H9 (cell line): ENCODE data around the gene ST6GALNAC3. TPM values are rescaled to one million over a fixed set of nuclear protein-coding genes. Genes with fewer than 3 reads are reported as not detected.

Experiments
- DNase-seq: peaks from one replicate; pipeline ENCODE4 v3.0.0-alpha.2; 2017
- H2AFZ ChIP-seq: one replicate; pipeline ENCODE4 v1.6.1; 2013; ENCODE audit warnings: mild to moderate bottlenecking, low read length, control low read depth, moderate library complexity
- H2AK5ac ChIP-seq: 2 replicates; pipeline ENCODE4 v1.6.1; 2013; ENCODE audit warnings: low read length, control low read depth, mixed read lengths; ENCODE audit not compliant: insufficient read length
- H2BK120ac ChIP-seq: one replicate; pipeline ENCODE4 v1.6.1; 2013; ENCODE audit warnings: low read depth, mild to moderate bottlenecking, low read length, control low read depth, inconsistent platforms; ENCODE audit not compliant: poor library complexity, severe bottlenecking
- H2BK12ac ChIP-seq: 2 replicates; pipeline ENCODE4 v1.6.1; 2013; ENCODE audit warnings: low read length, control low read depth, mixed read lengths, low read depth; ENCODE audit not compliant: insufficient read length
- H2BK15ac ChIP-seq: 2 replicates; pipeline ENCODE4 v1.6.1; 2013; ENCODE audit warnings: low read depth, low read length, control low read depth
- H2BK20ac ChIP-seq: one replicate; pipeline ENCODE4 v1.6.1; 2013; ENCODE audit warnings: low read depth, mild to moderate bottlenecking, low read length, control low read depth, inconsistent platforms; ENCODE audit not compliant: poor library complexity, severe bottlenecking
- H2BK5ac ChIP-seq: 2 replicates; pipeline ENCODE4 v1.6.1; 2013; ENCODE audit warnings: low read length, control low read depth, mixed read lengths; ENCODE audit not compliant: insufficient read length
- H3K14ac ChIP-seq: 2 replicates; pipeline ENCODE4 v1.6.1; 2013; ENCODE audit warnings: low read length, control low read depth; ENCODE audit not compliant: insufficient read depth
- H3K18ac ChIP-seq: 2 replicates; pipeline ENCODE4 v1.6.1; 2013; ENCODE audit warnings: low read depth, mild to moderate bottlenecking, mixed read lengths, low read length, control low read depth; ENCODE audit not compliant: insufficient read length
- H3K23ac ChIP-seq: 2 replicates; pipeline ENCODE4 v1.6.1; 2013; ENCODE audit warnings: low read length, control low read depth, mixed read lengths, low read depth; ENCODE audit not compliant: insufficient read length
- H3K23me2 ChIP-seq: 2 replicates; pipeline ENCODE4 v1.6.1; 2013; ENCODE audit warnings: low read depth, mild to moderate bottlenecking, mixed read lengths, low read length, control low read depth; ENCODE audit not compliant: insufficient read length, poor library complexity, severe bottlenecking
- H3K27ac ChIP-seq: 2 replicates; pipeline ENCODE4 v1.5.1; 2013; ENCODE audit warnings: low read length, control low read depth, mixed read lengths, low read depth; ENCODE audit not compliant: insufficient read length
- H3K27me3 ChIP-seq: 2 replicates; pipeline ENCODE4 v1.6.1; 2013; ENCODE audit warnings: low read length, control low read depth, inconsistent platforms; ENCODE audit not compliant: insufficient read depth
- H3K4ac ChIP-seq: 2 replicates; pipeline ENCODE4 v1.6.1; 2013; ENCODE audit warnings: low read depth, mild to moderate bottlenecking, control low read depth, inconsistent platforms, low read length, moderate library complexity
- H3K4me1 ChIP-seq: 2 replicates; pipeline ENCODE4 v1.6.1; 2013; ENCODE audit warnings: low read length, control low read depth, inconsistent platforms; ENCODE audit not compliant: insufficient read depth
- H3K4me2 ChIP-seq: 2 replicates; pipeline ENCODE4 v1.6.1; 2013; ENCODE audit warnings: low read length, control low read depth, mixed read lengths; ENCODE audit not compliant: insufficient read length, insufficient read depth
- H3K56ac ChIP-seq: 2 replicates; pipeline ENCODE4 v1.6.1; 2013; ENCODE audit warnings: low read depth, mild to moderate bottlenecking, mixed read lengths, low read length, control low read depth; ENCODE audit not compliant: insufficient read length
- H3K79me1 ChIP-seq: 2 replicates; pipeline ENCODE4 v1.6.1; 2013; ENCODE audit warnings: low read depth, mild to moderate bottlenecking, moderate library complexity, low read length, control low read depth, inconsistent platforms; ENCODE audit not compliant: insufficient read depth, poor library complexity, severe bottlenecking
- H3K79me2 ChIP-seq: 2 replicates; pipeline ENCODE4 v1.6.1; 2013; ENCODE audit warnings: low read length, control low read depth, inconsistent platforms; ENCODE audit not compliant: insufficient read depth
- H3K9ac ChIP-seq: 2 replicates; pipeline ENCODE4 v1.6.1; 2013; ENCODE audit warnings: low read length, control low read depth, mixed read lengths; ENCODE audit not compliant: insufficient read length; ENCODE audit errors: extremely low read depth
- H3K9me3 ChIP-seq: one replicate; pipeline ENCODE4 v1.6.1; 2013; ENCODE audit warnings: low read depth, low read length, inconsistent platforms; ENCODE audit not compliant: control insufficient read depth
- H3T11ph ChIP-seq: one replicate; pipeline ENCODE4 v1.6.1; 2013; ENCODE audit warnings: mild to moderate bottlenecking, low read length, control low read depth, inconsistent platforms
- H4K20me1 ChIP-seq: one replicate; pipeline ENCODE4 v1.6.1; 2013; ENCODE audit not compliant: control insufficient read depth, insufficient read length, insufficient read depth
- H4K5ac ChIP-seq: 2 replicates; pipeline ENCODE4 v1.6.1; 2013; ENCODE audit warnings: low read depth, mild to moderate bottlenecking, mixed read lengths, low read length, control low read depth; ENCODE audit not compliant: insufficient read length
- H4K8ac ChIP-seq: replicated peaks from 2 replicates; pipeline ENCODE4 v1.6.1; 2013; ENCODE audit warnings: low read length, control low read depth, mixed read lengths, low read depth; ENCODE audit not compliant: insufficient read length
- H4K91ac ChIP-seq: 2 replicates; pipeline ENCODE4 v1.6.1; 2013; ENCODE audit warnings: low read depth, mild to moderate bottlenecking, moderate library complexity, mixed read lengths, low read length, control low read depth; ENCODE audit not compliant: insufficient read length
- H3K27ac Mint-ChIP-seq, 3 experiments: 2 replicates in 2 of 3; 3 replicates in 1 of 3; pipeline ENCODE4 v1.8.0; 2020 to 2021; ENCODE audit warnings: mixed read lengths in 3 of 3, mild to moderate bottlenecking in 1 of 3, moderate library complexity in 1 of 3
- H3K27me3 Mint-ChIP-seq: 2 replicates; pipeline ENCODE4 v1.8.0; 2021; ENCODE audit warnings: low read depth, mild to moderate bottlenecking, moderate library complexity, mixed read lengths
- H3K36me3 Mint-ChIP-seq, 3 experiments: 2 replicates in 2 of 3; 3 replicates in 1 of 3; pipeline ENCODE4 v1.8.0; 2020 to 2021; ENCODE audit warnings: low read depth in 3 of 3, mixed read lengths in 3 of 3; ENCODE audit not compliant: insufficient read depth in 1 of 3
- H3K4me1 Mint-ChIP-seq, 2 experiments: 2 replicates each; pipeline ENCODE4 v1.8.0; 2020; ENCODE audit warnings: mixed read lengths in 2 of 2
- H3K4me3 Mint-ChIP-seq, 2 experiments: 2 replicates in 1 of 2; 3 replicates in 1 of 2; pipeline ENCODE4 v1.8.0; 2020 to 2021; ENCODE audit warnings: mild to moderate bottlenecking in 2 of 2, mixed read lengths in 2 of 2, moderate library complexity in 1 of 2
- H3K9me3 Mint-ChIP-seq, 2 experiments: 2 replicates in 1 of 2; 3 replicates in 1 of 2; pipeline ENCODE4 v1.8.0; 2020; ENCODE audit warnings: mild to moderate bottlenecking in 2 of 2, mixed read lengths in 2 of 2, moderate library complexity in 1 of 2
- WGBS: extraction: QIAGEN DNeasy Blood & Tissue Kit; methylation state at CpG from one replicate; pipeline ENCODE4 v1.1.7; 2013; ENCODE audit warnings: missing lambda C conversion rate, low lambda C conversion rate, mixed read lengths; ENCODE audit not compliant: insufficient read length; ENCODE audit errors: extremely low coverage; 5-methylcytosine and 5-hydroxymethylcytosine counted together
- total RNA-seq: library from RNA; stranded (reverse); gene quantifications from 2 replicates; pipeline ENCODE4 v1.2.1, GENCODE V29; 2021
- TF ChIP-seq, protein P1 (sequence below): fragments of 200-600 bp; sonication (generic); conservative IDR thresholded peaks from 3 replicates; pipeline ENCODE4 v1.8.0; 2021; ENCODE audit warnings: antibody characterized with exemption, mild to moderate bottlenecking

Gene ST6GALNAC3
- total RNA-seq, 1 experiment from 2014 or later, result 11.2 TPM

DNA sequence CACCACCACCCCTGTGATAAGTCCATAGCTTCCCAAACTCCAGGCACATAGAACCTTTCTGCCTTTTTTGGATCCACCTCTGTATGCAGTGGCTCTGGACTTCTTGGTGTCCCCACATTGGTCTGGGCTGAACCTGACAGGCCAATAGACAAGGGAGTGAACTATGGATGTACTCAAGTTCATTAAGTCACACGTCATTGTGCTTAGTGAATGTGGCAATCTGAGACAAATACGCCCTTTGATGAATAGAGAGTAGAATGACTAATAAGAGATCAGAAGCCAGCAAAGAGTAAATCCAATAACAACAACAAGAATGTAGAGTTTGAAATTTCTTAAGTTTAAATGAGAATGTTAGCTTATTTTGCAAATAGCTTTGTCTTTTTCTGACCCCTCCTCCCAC is 114.8 kb downstream of the ST6GALNAC3 start:
- no peak overlapping the region for H2BK20ac ChIP-seq
- peaks cover 5 to 6% of the 10 kb centered on the region in 2 experiments for H3K4me1 Mint-ChIP-seq
- no peak overlapping the region for H2BK120ac ChIP-seq
- H3K9ac ChIP-seq, result no peak overlapping the region
- H3K18ac ChIP-seq, result no peak overlapping the region
- H4K20me1 ChIP-seq, result no peaks in the 10 kb centered on the region
- no peak overlapping the region for H3K4me3 Mint-ChIP-seq
- no peak overlapping the region for H2BK15ac ChIP-seq
- no peaks in the 10 kb centered on the region for H3K23me2 ChIP-seq
- no peaks in the 10 kb centered on the region for H3K79me1 ChIP-seq
- H3K27me3 Mint-ChIP-seq, result no peaks in the 10 kb centered on the region
- H4K8ac ChIP-seq, result no peak overlapping the region
- H2AFZ ChIP-seq, result no peak overlapping the region
- no peak overlapping the region for H4K5ac ChIP-seq
- no peaks in the 10 kb centered on the region for H3K27me3 ChIP-seq
- TF ChIP-seq, protein P1, sequence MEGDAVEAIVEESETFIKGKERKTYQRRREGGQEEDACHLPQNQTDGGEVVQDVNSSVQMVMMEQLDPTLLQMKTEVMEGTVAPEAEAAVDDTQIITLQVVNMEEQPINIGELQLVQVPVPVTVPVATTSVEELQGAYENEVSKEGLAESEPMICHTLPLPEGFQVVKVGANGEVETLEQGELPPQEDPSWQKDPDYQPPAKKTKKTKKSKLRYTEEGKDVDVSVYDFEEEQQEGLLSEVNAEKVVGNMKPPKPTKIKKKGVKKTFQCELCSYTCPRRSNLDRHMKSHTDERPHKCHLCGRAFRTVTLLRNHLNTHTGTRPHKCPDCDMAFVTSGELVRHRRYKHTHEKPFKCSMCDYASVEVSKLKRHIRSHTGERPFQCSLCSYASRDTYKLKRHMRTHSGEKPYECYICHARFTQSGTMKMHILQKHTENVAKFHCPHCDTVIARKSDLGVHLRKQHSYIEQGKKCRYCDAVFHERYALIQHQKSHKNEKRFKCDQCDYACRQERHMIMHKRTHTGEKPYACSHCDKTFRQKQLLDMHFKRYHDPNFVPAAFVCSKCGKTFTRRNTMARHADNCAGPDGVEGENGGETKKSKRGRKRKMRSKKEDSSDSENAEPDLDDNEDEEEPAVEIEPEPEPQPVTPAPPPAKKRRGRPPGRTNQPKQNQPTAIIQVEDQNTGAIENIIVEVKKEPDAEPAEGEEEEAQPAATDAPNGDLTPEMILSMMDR, result no peak
- H3K56ac ChIP-seq, result no peak overlapping the region
- H2BK12ac ChIP-seq, result no peak overlapping the region
- no peaks in the 10 kb centered on the region for H3K9me3 ChIP-seq
- H3K79me2 ChIP-seq, result no peaks in the 10 kb centered on the region
- H3T11ph ChIP-seq, result no peak overlapping the region
- no peaks in the 10 kb centered on the region for H3K9me3 Mint-ChIP-seq
- no peak overlapping the region for H4K91ac ChIP-seq
- H3K4me2 ChIP-seq, result no peak overlapping the region
- H3K4ac ChIP-seq, result no peak overlapping the region
- WGBS, result no CpG with 5 or more reads among the region's 2 CpGs
- no peak overlapping the region for H3K14ac ChIP-seq
- H3K27ac ChIP-seq, result no peak overlapping the region
- no peaks in the 10 kb centered on the region; a peak in 1 of 7 replicates for H3K36me3 Mint-ChIP-seq
- no peak for DNase-seq
- H2BK5ac ChIP-seq, result no peak overlapping the region
- H2AK5ac ChIP-seq, result peak overlapping the region; percentile 77
- H3K23ac ChIP-seq, result no peak overlapping the region
- no peaks in the 10 kb centered on the region for H3K4me1 ChIP-seq
- no peak overlapping the region for H3K27ac Mint-ChIP-seq
